ENCODE data around the gene TRIM41. TPM values are rescaled to one million over a fixed set of nuclear protein-coding genes. Genes with fewer than 3 reads are reported as not detected.

Gene TRIM41
- total and polyA plus RNA-seq, 9 of the 15 experiments (the other 6 are each of a cell fraction or from before 2014, with no cell fraction given): 1.8 to 47.6 (median 20.9) TPM

DNA sequence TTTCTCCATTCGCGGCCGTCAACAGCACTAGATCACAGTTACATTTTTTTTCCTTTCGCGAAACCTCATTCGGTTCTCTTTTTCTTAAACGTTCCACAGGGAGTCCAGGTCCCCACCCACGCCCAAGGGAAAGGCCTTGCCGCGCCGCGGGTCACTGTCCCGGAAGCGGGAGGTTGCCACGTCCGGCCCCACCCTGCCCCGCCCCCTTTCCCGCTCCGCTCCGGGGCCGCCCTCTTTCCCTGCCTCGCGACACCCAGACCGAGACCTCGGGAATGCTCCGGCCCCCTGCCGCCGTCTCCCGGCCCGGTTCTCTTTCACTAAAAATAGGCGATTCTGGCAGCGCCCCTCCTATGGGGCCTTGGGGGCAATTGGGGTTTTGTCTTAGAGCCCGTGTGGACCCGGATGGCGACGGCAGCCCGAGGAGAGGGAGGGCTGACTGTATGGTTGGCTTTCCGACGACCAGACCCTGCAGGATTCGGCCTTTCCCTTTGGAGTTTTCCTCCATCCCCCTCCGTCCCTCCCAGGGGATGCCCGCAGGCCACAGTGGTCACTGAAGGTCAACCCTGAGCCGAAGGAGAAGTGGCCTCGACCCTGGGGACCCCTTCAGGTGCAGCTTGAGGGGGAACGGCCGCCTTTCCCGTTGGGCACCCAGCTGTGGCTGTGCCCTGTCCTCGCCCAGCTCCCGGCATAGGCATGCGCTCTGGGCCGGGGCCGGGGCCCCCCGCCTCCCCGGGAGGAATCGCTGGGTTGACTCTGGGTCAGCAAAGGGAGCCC lies 23.4 kb downstream of the TRIM41 start (continued):
- TF ChIP-seq, protein P1, sequence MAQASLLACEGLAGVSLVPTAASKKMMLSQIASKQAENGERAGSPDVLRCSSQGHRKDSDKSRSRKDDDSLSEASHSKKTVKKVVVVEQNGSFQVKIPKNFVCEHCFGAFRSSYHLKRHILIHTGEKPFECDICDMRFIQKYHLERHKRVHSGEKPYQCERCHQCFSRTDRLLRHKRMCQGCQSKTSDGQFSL (CRISPR knock-in tag; IDR thresholded peaks at IDR 0.05): no peak
- TF ChIP-seq, protein P1 (tag; IDR thresholded peaks at IDR 0.05): no peak
- no peak for TF ChIP-seq SLC30A9 (CRISPR knock-in tag; IDR thresholded peaks at IDR 0.05)
- TF ChIP-seq RFX7 (CRISPR knock-in tag; IDR thresholded peaks at IDR 0.05): no peak
- TF ChIP-seq RAD51 (IDR thresholded peaks at IDR 0.05; ENCODE audit: borderline replicate concordance, low read depth): no peak
- peak; percentile 86 for TF ChIP-seq POLR2AphosphoS5 (IDR thresholded peaks at IDR 0.05; ENCODE audit: control insufficient read depth, insufficient read depth, low read depth, low read length)
- TF ChIP-seq PRPF4 (IDR thresholded peaks at IDR 0.05; ENCODE audit: insufficient read depth, low read depth, low read length, poor library complexity, severe bottlenecking): no peak
- TF ChIP-seq, protein P2, sequence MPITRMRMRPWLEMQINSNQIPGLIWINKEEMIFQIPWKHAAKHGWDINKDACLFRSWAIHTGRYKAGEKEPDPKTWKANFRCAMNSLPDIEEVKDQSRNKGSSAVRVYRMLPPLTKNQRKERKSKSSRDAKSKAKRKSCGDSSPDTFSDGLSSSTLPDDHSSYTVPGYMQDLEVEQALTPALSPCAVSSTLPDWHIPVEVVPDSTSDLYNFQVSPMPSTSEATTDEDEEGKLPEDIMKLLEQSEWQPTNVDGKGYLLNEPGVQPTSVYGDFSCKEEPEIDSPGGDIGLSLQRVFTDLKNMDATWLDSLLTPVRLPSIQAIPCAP (CRISPR knock-in tag; IDR thresholded peaks at IDR 0.05; ENCODE audit: borderline replicate concordance): no peak
- no peak for TF ChIP-seq SRSF9 (IDR thresholded peaks at IDR 0.05; ENCODE audit: borderline replicate concordance, low read depth, low read length)
- no peak for TF ChIP-seq PYGO2 (tag; IDR thresholded peaks at IDR 0.05)
- TF ChIP-seq CREB1 (IDR thresholded peaks at IDR 0.05): 0 out of 2 replicates have a peak, but pooled peaks have one; percentile 17
- no peak for TF ChIP-seq CREB1 (CRISPR knock-in tag; IDR thresholded peaks at IDR 0.05)
- TF ChIP-seq MECOM (CRISPR knock-in tag; IDR thresholded peaks at IDR 0.05): no peak
- no peak for TF ChIP-seq ETV6 (IDR thresholded peaks at IDR 0.05; ENCODE audit: borderline replicate concordance in 1 of 2, low read depth in 2 of 2, low read length in 1 of 2)
- TF ChIP-seq ETV6 (CRISPR knock-in tag; IDR thresholded peaks at IDR 0.05; ENCODE audit: borderline replicate concordance): no peak
- no peak for TF ChIP-seq ZNF143 (CRISPR knock-in tag; IDR thresholded peaks at IDR 0.05)
- TF ChIP-seq, protein P3, sequence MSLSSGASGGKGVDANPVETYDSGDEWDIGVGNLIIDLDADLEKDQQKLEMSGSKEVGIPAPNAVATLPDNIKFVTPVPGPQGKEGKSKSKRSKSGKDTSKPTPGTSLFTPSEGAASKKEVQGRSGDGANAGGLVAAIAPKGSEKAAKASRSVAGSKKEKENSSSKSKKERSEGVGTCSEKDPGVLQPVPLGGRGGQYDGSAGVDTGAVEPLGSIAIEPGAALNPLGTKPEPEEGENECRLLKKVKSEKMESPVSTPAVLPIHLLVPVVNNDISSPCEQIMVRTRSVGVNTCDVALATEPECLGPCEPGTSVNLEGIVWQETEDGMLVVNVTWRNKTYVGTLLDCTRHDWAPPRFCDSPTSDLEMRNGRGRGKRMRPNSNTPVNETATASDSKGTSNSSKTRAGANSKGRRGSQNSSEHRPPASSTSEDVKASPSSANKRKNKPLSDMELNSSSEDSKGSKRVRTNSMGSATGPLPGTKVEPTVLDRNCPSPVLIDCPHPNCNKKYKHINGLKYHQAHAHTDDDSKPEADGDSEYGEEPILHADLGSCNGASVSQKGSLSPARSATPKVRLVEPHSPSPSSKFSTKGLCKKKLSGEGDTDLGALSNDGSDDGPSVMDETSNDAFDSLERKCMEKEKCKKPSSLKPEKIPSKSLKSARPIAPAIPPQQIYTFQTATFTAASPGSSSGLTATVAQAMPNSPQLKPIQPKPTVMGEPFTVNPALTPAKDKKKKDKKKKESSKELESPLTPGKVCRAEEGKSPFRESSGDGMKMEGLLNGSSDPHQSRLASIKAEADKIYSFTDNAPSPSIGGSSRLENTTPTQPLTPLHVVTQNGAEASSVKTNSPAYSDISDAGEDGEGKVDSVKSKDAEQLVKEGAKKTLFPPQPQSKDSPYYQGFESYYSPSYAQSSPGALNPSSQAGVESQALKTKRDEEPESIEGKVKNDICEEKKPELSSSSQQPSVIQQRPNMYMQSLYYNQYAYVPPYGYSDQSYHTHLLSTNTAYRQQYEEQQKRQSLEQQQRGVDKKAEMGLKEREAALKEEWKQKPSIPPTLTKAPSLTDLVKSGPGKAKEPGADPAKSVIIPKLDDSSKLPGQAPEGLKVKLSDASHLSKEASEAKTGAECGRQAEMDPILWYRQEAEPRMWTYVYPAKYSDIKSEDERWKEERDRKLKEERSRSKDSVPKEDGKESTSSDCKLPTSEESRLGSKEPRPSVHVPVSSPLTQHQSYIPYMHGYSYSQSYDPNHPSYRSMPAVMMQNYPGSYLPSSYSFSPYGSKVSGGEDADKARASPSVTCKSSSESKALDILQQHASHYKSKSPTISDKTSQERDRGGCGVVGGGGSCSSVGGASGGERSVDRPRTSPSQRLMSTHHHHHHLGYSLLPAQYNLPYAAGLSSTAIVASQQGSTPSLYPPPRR (CRISPR knock-in tag; IDR thresholded peaks at IDR 0.05; ENCODE audit: borderline replicate concordance): no peak; the same call in 1 of the 2 replicates
- no peak for TF ChIP-seq ZBTB2 (IDR thresholded peaks at IDR 0.05)
- TF ChIP-seq ETV1 (tag; conservative IDR thresholded peaks at IDR 0.05; ENCODE audit: low read depth): peak; percentile 83
- no peak for TF ChIP-seq DPF2 (IDR thresholded peaks at IDR 0.05)

All from K562 (cell line).